ENCODE measurements around the gene HSF4.

The HSF4 gene

DNA sequence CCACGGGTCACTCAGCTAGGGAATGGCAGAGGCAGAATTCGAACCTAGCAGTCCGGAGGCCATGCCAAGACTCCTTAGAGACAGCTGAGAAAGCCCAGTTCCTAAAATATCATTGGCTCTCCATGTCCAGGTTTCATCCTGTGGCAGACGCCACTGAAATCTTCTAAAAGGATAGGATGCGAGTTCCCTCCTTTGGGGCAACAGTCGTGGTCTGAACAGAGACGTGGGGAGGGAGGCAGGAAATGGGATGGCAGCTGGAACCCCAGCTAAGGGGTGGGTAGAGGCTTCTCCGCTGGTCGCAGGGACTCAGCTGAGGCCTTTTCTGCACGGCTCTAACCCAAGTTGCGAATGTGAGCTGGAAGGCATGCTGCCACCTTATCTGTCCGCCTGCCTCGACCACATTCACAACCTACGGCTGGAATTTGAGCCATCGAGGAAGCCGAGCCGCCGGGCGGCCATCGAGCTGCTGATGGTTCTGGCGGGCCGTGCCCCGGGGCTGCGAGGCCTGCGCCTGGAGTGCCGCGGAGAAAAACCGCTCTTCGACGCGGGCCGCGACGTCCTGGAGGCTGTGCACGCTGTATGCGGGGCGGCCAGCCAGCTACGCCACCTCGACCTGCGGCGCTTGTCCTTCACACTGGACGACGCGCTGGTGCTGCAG lies 1.9 kb upstream of the HSF4 start:
- DNase-seq (ENCODE audit: low spot score) = no peak
- in situ Hi-C loops (cut with MboI; ENCODE audit: low pct_unique_long_range_greater_than_20kb, low sequenced_read_pairs, unreplicated experiment) = no loop called here
- TF ChIP-seq, protein P1, sequence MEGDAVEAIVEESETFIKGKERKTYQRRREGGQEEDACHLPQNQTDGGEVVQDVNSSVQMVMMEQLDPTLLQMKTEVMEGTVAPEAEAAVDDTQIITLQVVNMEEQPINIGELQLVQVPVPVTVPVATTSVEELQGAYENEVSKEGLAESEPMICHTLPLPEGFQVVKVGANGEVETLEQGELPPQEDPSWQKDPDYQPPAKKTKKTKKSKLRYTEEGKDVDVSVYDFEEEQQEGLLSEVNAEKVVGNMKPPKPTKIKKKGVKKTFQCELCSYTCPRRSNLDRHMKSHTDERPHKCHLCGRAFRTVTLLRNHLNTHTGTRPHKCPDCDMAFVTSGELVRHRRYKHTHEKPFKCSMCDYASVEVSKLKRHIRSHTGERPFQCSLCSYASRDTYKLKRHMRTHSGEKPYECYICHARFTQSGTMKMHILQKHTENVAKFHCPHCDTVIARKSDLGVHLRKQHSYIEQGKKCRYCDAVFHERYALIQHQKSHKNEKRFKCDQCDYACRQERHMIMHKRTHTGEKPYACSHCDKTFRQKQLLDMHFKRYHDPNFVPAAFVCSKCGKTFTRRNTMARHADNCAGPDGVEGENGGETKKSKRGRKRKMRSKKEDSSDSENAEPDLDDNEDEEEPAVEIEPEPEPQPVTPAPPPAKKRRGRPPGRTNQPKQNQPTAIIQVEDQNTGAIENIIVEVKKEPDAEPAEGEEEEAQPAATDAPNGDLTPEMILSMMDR (IDR thresholded peaks at IDR 0.05; ENCODE audit: extremely low read depth, insufficient read depth, missing control alignments) = no peak

DNA sequence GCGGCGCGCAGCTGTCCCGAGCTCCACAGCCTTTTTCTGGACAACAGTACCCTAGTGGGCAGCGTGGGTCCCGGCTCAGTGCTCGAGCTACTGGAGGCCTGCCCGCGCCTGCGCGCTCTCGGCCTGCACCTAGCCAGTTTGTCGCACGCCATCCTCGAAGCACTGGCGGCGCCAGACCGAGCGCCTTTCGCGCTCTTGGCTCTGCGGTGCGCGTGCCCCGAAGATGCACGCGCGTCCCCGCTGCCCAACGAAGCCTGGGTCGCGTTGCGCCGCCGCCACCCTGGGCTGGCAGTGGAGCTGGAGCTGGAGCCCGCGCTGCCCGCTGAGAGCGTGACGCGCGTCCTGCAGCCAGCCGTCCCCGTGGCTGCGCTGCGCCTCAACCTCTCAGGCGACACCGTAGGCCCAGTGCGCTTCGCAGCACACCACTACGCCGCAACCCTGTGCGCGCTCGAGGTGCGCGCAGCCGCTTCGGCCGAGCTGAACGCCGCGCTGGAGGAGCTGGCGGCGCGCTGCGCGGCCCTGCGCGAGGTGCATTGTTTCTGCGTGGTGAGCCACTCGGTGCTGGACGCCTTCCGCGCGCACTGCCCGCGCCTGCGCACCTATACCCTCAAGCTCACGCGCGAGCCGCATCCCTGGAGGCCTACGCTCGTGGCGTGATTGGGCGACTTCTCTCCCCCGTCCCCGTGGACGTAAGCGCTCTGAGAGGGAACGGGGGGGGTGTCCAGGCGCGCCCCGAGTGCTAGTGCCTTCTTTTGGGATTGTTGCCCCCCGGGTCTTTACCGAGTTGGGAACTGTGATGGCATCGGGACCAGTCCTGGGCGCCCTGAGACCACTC lies 1.2 kb upstream of the HSF4 start:
- peak; percentile 75 for DNase-seq (ENCODE audit: low spot score)
- in situ Hi-C loops (cut with MboI; ENCODE audit: low pct_unique_long_range_greater_than_20kb, low sequenced_read_pairs, unreplicated experiment) = no loop called here
- TF ChIP-seq, protein P1 (IDR thresholded peaks at IDR 0.05; ENCODE audit: extremely low read depth, insufficient read depth, missing control alignments) = no peak

DNA sequence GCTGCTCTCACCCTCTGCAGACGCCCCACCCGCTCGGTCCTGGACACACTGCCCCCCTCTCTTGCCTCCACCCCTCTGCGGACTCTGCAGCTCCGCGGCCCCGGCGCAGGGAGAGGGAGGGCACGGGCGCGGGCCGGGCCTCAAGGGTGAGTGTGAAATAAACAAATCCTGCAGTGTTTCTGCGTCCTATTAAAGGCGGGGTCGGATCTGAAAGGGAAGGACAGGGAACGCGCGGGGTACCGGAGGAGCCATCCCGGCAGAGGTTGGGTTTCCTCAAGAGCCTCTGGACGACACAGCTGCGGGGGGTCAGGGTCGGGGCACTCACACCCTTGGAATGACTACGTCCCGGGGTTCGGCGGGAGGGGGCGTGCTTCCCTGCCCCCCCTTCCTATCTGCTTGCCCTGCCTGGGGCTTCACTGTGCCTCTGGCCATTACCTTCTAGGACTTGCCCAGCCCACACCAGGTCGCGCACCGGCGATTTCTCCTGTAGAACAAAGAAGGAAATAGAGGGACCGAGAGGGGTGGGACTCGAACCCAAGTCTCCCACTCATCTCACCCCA lies 466 bp upstream of the HSF4 start:
- TF ChIP-seq, protein P1 (IDR thresholded peaks at IDR 0.05; ENCODE audit: extremely low read depth, insufficient read depth, missing control alignments) = no peak
- DNase-seq (ENCODE audit: low spot score) = no peak
- in situ Hi-C loops (cut with MboI; ENCODE audit: low pct_unique_long_range_greater_than_20kb, low sequenced_read_pairs, unreplicated experiment) = no loop called here

DNA sequence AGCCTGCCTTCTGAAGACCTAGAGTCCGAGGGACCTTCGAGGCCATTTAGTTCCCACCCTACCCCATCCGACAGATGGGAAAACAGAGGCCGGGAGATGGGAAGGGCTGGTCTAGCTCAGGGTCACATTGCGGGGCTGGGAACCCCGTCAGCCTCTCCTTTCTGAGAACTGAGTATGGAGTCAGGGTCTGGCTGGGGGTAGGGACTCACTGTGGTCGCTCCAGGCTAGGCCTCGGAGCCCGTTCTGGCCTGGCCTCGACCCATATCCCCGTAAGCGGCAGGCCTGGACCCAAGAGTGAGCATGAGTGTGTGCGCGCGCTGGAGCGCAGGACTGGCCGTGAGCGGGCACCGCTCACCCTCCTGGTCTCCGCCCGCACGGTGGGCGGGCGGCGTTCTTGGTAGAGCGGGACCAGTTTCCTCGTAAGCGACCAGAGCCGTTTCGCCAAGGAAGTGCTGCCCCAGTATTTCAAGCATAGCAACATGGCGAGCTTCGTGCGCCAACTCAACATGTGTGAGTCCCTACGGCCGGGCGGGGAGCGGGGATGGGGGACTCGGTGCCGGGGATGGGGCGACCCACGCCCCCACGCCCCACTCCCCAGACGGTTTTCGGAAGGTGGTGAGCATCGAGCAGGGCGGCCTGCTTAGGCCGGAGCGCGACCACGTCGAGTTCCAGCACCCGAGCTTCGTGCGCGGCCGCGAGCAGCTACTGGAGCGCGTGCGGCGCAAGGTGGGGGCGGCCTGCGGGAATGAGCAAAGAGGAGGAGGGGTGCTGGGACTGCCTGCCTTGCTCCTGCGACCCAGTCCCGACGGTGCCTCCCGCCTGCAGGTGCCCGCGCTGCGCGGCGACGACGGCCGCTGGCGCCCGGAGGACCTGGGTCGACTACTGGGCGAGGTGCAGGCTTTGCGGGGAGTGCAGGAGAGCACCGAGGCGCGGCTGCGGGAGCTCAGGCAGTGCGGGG lies 855 bp downstream of the HSF4 start:
- TF ChIP-seq, protein P1 (IDR thresholded peaks at IDR 0.05; ENCODE audit: extremely low read depth, insufficient read depth, missing control alignments) = no peak
- DNase-seq (ENCODE audit: low spot score) = no peak
- in situ Hi-C loops (cut with MboI; ENCODE audit: low pct_unique_long_range_greater_than_20kb, low sequenced_read_pairs, unreplicated experiment) = no loop called here

DNA sequence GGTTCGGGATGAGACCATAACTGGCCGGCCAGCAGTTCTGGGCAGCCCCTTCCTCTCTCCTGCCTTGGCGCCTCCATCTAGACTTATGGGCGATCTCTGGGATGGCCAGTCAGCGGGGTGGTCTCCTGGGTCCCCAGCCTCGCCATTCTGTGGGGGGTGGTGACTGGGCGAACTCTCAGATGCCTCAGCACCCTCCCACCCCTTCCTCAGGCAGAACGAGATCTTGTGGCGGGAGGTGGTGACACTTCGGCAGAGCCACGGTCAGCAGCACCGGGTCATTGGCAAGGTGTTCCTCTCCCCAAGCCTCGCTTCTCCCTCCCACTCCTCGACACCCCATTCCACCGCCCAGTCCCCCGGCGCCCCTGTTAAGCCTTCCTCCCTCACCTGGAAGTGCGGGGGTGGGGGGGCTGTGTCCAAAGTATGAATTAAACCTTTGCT lies 1.6 kb downstream of the HSF4 start:
- in situ Hi-C loops (cut with MboI; ENCODE audit: low pct_unique_long_range_greater_than_20kb, low sequenced_read_pairs, unreplicated experiment) = no loop called here
- TF ChIP-seq, protein P1 (IDR thresholded peaks at IDR 0.05; ENCODE audit: extremely low read depth, insufficient read depth, missing control alignments) = no peak
- DNase-seq (ENCODE audit: low spot score) = no peak

All from GM13977 (cell line).